H1 (cell line): ENCODE results near the gene ERO1B. TPM values are rescaled to one million over a fixed set of nuclear protein-coding genes. Genes with fewer than 3 reads are reported as not detected.

Experiments used
- ATF3 ChIP-seq: IDR thresholded peaks from 2 replicates; pipeline ENCODE4 v1.6.1; 2011; ENCODE audit warnings: low read depth, mild to moderate bottlenecking, low read length; ENCODE audit not compliant: insufficient read depth
- BCL11A ChIP-seq, 2 experiments: IDR thresholded peaks; one replicate each; pipeline ENCODE4 v1.6.1; 2011; ENCODE audit warnings: low read depth in 2 of 2, low read length in 2 of 2, mild to moderate bottlenecking in 2 of 2
- CBX5 ChIP-seq: fragments of 300-800, 300-1000 bp; sonication (generic); IDR thresholded peaks from 2 replicates; pipeline ENCODE4 v1.7.1; 2016; ENCODE audit warnings: antibody characterized with exemption, low read length, low read depth
- CBX8 ChIP-seq: fragments of 300-800, 300-1000 bp; sonication (generic); IDR thresholded peaks from 2 replicates; pipeline ENCODE4 v1.7.1; 2016; ENCODE audit warnings: low read depth, low read length, borderline replicate concordance
- CEBPB ChIP-seq: IDR thresholded peaks from 2 replicates; pipeline ENCODE4 v1.6.1; 2012; ENCODE audit warnings: low read depth, low read length
- CHD1 ChIP-seq: IDR thresholded peaks from 2 replicates; pipeline ENCODE4 v1.6.1; 2012; ENCODE audit warnings: low read depth, low read length, improper control_type of control experiment
- EP300 ChIP-seq, 2 experiments: IDR thresholded peaks; 1 replicate in 1 of 2; 2 replicates in 1 of 2; pipeline ENCODE4 v1.6.1; 2011 to 2012; ENCODE audit warnings: low read depth in 2 of 2, low read length in 2 of 2, mild to moderate bottlenecking in 2 of 2, borderline replicate concordance in 1 of 2, inconsistent platforms in 1 of 2, moderate library complexity in 1 of 2
- JUN ChIP-seq: IDR thresholded peaks from 2 replicates; pipeline ENCODE4 v1.6.1; 2011; ENCODE audit warnings: low read depth, mild to moderate bottlenecking, improper control_type of control experiment, low read length
- JUND ChIP-seq: IDR thresholded peaks from 2 replicates; pipeline ENCODE4 v1.6.1; 2011; ENCODE audit warnings: mild to moderate bottlenecking, improper control_type of control experiment, low read length
- KDM1A ChIP-seq: fragments of 200-600, 300-600 bp; sonication (generic); IDR thresholded peaks from 2 replicates; pipeline ENCODE4 v1.7.1; 2016; ENCODE audit warnings: mild to moderate bottlenecking, low read length, borderline replicate concordance
- NRF1 ChIP-seq: IDR thresholded peaks from 2 replicates; pipeline ENCODE4 v1.6.1; 2011; ENCODE audit warnings: mild to moderate bottlenecking, low read depth, low read length, improper control_type of control experiment
- POLR2AphosphoS5 ChIP-seq: IDR thresholded peaks from 2 replicates; pipeline ENCODE4 v1.6.1; 2011; ENCODE audit warnings: low read depth, low read length
- POU5F1 ChIP-seq: IDR thresholded peaks from 2 replicates; pipeline ENCODE4 v1.6.1; 2011; ENCODE audit warnings: low read depth, mild to moderate bottlenecking, low read length, moderate library complexity
- RAD21 ChIP-seq, 2 experiments: IDR thresholded peaks in 1 of 2; conservative IDR thresholded peaks in 1 of 2; 2 replicates each; pipeline ENCODE4 v1.6.1; 2011; ENCODE audit warnings: low read depth in 2 of 2, low read length in 2 of 2, improper control_type of control experiment in 1 of 2, inconsistent platforms in 1 of 2, mild to moderate bottlenecking in 1 of 2, moderate library complexity in 1 of 2
- SAP30 ChIP-seq: fragments of 300-600 bp; sonication (generic); IDR thresholded peaks from 2 replicates; pipeline ENCODE4 v1.7.1; 2012; ENCODE audit warnings: low read length, moderate library complexity, mild to moderate bottlenecking, inconsistent platforms; ENCODE audit not compliant: insufficient read depth, insufficient replicate concordance
- SP2 ChIP-seq: IDR thresholded peaks from 2 replicates; pipeline ENCODE4 v1.6.1; 2012; ENCODE audit warnings: mild to moderate bottlenecking, low read length, inconsistent platforms
- SUZ12 ChIP-seq: fragments of 200-600 bp; sonication (generic); IDR thresholded peaks from 2 replicates; pipeline ENCODE4 v1.6.1; 2012; ENCODE audit warnings: mild to moderate bottlenecking, inconsistent platforms, low read length, moderate library complexity, mixed read lengths
- TAF7 ChIP-seq: optimal IDR thresholded peaks from 2 replicates; pipeline ENCODE3; 2011; ENCODE audit warnings: low read depth, mild to moderate bottlenecking, inconsistent platforms, low read length, moderate library complexity, borderline replicate concordance
- TBP ChIP-seq: IDR thresholded peaks from 2 replicates; pipeline ENCODE4 v1.6.1; 2011; ENCODE audit warnings: low read depth, low read length, improper control_type of control experiment
- TCF12 ChIP-seq: IDR thresholded peaks from 2 replicates; pipeline ENCODE4 v1.6.1; 2011; ENCODE audit warnings: low read depth, mild to moderate bottlenecking, low read length
- USF2 ChIP-seq: IDR thresholded peaks from 2 replicates; pipeline ENCODE4 v1.6.1; 2011; ENCODE audit warnings: low read length, improper control_type of control experiment
- YY1 ChIP-seq: IDR thresholded peaks from 2 replicates; pipeline ENCODE4 v1.6.1; 2011; ENCODE audit warnings: low read depth, mild to moderate bottlenecking, low read length
- ZNF274 ChIP-seq: IDR thresholded peaks from 2 replicates; pipeline ENCODE4 v1.7.0; 2012; ENCODE audit warnings: low read length, borderline replicate concordance; ENCODE audit errors: extremely low read depth
- polyA plus RNA-seq, 7 experiments: library from polyadenylated mRNA; depleted of rRNA in 3 of 7; stranded (reverse) in 5 of 7; unstranded in 2 of 7; fragments of >200 nt in 5 of 7; fragments of 200-250 nt in 2 of 7; gene quantifications; 1 replicate in 5 of 7; 2 replicates in 1 of 7; 4 replicates in 1 of 7; pipeline versions ENCODE4 v1.2.1 to v1.2.3, GENCODE V29; 2011 to 2013; ENCODE audit warnings: missing spikeins in 2 of 7, mixed read lengths in 2 of 7
- total RNA-seq: library from RNA; stranded (reverse); fragmentation: NEBNext Ultra II Directional; extraction: Animal tissue kit (Norgen Biotek cat#: 25700); gene quantifications from 2 replicates; pipeline ENCODE4 v1.2.1, GENCODE V29; 2021

Gene ERO1B
- total and polyA plus RNA-seq, 2 of the 8 experiments (the other 6 are each of a cell fraction or from before 2014, with no cell fraction given) = 0.74 to 5.6 TPM

GRCh38 chr1:236281654-236282424 is at the start of gene ERO1B (continued):
- TF ChIP-seq SP2 (no peak), ZNF274 (no peak), NRF1 (no peak), POU5F1 (no peak), CBX8 (no peak), TCF12 (no peak), CBX5 (no peak), ATF3 (no peak), CEBPB (no peak), POLR2AphosphoS5 (peak; percentile 86), EP300 (IDR thresholded peaks at IDR 0.05; ENCODE audit: borderline replicate concordance in 1 of 2, low read depth in 2 of 2, low read length in 2 of 2) (peak in 1 of 2 experiments; percentile 30; a peak in 1 of 3 replicates), JUND (no peak), RAD21 (IDR thresholded peaks at IDR 0.05 in 1 of 2, conservative IDR thresholded peaks at IDR 0.05 in 1 of 2; ENCODE audit: low read depth in 2 of 2, low read length in 2 of 2) (no peak), USF2 (no peak), JUN (no peak), TAF7 (peak; percentile 52), YY1 (0 out of 2 replicates have a peak, but pooled peaks have one; percentile 7), SAP30 (no peak), TBP (peak; percentile 94), BCL11A (IDR thresholded peaks at IDR 0.05; ENCODE audit: low read depth in 2 of 2, low read length in 2 of 2) (no peak), KDM1A (no peak), SUZ12 (no peak), CHD1 (no peak)
